Islet of Langerhans (tissue), 1 donor: ENCODE results near the gene PTH1R.
A peak's percentile ranks its signal among the peaks of the same experiment; 100 is the strongest.

Experiments used
- FAIRE-seq: peaks from one replicate; lab custom pipeline; 2011; peaks lifted over from hg19 to GRCh38; lab: Jason Lieb, UNC

The PTH1R gene

GRCh38 chr3:46930945-46931403, 53.5 kb downstream of the PTH1R start:
- FAIRE-seq: no peak

DNA sequence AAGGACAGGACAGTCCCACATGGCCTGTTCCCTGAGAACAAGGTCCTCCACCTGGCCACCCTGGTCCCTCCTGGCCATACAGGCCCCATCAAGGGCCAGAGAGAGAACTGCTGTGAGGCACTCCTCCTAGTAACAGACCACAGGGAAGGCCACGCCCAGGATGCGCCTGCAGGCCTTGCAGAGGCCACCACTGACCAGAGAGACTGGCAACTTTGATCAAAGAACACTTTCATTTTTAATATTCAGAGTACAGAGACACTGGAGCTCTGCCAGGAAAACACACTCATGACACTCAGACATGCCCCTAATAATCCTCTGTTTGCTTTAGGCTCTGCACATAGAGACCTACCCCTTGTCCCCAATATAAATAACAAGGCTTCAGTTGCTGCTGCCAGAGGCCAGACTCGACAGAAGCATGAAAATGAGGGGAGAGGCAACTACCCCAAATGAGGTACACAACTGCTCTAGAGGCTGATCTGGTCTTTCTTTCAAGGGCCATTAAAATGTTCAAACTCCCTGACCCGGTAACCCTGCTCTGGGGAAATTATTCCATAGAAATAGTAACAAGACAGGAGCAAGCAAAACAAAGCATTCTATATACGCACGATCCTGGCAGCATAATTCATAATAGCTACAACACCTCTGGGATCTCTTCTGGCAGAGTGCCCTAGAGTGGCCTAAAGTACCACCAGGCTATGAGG, 54.3 kb downstream of the PTH1R start:
- FAIRE-seq: no peak

GRCh38 chr3:46932455-46933225, 55.1 kb downstream of the PTH1R start:
- no peak for FAIRE-seq

DNA sequence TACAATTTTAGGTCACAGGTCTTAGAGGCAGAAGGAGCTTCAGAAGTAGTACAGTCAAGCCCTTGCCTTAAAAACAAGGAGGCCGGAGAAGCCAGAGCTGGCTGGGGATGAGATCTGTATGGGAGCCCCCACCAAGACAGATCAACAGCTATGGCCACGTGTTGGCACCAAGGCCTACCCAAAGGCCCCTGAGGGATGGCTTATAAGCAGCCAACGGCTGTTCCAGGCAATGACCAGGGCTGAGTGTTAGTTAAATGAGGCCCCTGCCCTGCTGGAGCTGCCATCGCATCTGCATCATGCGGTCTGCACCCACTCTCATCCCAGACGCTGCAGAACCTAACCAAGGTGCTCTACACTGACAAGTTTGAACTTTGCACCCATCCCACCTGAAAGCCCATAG, 55.7 kb downstream of the PTH1R start:
- FAIRE-seq: no peak

DNA sequence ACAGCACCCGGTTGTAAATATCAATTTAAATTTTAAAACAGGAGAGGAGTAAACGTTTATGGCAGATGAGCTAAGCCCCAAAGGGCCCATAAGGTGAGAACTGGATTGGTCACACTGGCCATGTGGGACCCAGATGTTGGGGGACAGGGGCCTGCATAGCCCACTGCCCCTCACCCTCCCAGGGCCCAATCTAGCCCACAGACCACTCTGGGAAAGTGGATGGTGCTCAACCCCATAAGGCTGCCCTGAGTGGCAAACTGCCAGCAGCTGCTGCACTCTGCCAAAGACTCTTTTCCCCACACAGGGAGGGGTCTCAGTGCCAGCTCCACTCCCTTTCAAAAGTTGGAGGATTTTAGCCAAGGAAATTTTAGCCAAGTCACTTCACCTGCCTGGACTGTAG, 56.6 kb downstream of the PTH1R start:
- FAIRE-seq: no peak

DNA sequence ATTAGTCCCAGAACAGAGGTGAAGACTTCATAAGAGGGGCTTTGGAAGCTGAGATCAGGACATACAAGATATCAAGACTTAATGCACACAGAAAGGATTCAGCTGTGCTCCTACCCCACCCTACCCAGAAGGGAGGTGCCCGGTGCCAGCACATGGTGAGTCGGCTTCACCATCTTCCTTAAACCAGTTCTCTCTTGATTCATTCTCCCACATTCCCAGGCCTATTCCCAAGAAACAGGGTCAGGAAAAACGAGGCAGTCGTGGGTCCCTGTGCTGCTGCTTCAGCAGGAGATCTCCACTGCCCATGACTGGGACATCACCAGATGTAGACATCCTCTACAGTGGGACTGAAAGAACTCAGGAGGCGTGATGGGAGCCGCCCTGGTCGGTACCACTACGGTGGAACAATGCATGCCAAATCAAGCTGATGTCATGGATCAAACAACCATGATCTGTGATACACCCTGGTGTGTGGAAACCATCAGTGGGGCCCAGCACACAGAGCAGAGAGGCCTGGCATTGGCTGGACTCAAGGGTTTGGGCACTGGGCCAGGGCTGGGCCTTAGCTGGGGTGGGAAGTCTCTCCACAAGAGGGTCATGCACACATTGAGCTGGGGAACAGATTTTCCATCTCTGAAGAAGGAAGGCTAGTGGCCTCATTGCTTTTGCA, 57.1 kb downstream of the PTH1R start:
- no peak for FAIRE-seq

DNA sequence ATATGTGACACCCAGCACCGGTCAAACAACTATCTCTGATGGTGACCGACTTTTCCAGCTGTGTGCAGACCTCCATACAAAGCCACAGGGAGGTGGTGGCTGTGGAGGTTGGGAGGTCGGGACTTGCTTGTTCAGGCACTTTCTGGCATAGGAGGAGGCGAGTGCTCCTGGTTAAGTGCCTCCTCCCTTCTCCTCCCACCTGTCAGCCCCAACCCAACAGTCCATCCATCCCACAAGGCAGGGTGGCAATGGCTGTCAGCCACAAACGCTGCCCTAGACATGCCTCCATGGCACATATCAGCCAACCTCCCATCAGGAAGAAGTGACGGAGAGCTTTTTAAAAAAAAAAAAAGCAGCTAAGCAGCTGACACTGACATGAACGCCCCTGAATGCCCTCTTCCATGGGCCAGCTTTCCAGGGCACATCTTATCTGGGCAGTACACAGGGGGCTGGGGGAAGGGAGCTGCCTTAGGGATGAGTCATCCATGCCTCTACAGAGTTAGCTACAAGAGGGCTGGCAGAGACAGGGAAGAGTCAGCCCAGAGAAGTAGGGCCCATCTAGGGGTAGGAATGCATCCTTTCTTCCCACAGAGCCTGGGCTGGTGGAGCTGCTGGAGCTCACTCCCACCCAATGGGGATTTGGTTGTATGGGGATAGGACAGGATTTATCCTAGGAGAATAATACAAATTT, 57.8 kb downstream of the PTH1R start:
- FAIRE-seq: peak; percentile 13

DNA sequence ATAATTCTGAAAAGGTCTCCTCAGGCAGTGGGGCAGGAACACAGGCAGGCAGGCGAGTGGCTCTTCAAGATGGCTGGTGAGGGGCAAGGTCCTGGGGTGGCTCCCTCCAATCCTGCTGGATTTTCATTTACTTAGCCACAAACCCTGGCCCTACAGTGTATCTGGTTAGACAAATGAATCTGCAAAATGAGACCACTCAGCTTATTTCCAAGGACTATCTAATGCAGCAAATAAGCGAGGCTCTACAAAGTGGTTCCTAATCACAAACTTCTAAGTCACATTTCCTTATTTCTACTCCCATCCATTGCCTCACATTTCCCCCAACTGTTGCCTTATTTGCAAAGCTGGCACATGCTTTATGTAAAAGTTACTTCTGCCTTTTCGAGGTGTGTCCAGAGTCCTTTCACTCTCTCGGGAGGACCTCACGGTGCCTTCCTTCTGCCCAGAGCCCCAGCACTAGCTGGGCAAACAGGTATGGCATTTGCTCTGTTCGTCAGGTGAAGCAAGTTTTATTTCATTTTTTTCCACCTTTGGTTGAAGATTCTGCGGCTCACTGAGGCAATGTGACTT, 58.6 kb downstream of the PTH1R start:
- no peak for FAIRE-seq

DNA sequence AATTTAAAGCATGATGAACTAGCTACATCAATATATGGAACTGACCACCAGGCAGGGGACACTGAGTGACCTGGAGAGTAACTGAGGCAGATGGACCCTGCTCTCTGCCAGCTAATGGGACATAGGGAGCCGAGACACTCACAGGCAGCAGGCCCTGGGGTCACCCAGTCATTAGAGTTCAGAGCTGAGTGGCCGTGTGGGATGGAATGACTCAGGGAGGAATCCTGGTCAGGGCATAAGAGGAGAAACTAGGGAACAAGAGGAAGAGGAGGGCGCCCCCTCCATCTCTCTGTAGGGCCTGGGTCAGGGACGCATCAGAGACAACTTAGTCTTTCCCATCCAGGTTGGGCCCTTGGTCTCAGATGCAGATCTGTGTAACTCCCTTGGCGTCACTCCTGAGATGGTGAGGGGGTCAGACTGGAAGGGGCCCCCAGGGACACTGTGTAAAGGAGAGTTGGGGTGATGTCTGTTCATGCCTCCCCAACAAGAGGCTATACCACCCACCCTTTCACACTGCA, 59.3 kb downstream of the PTH1R start:
- no peak for FAIRE-seq

- FAIRE-seq: no peak
Observed at GRCh38 chr3:46938118-46938517, 60.6 kb downstream of the PTH1R start.

DNA sequence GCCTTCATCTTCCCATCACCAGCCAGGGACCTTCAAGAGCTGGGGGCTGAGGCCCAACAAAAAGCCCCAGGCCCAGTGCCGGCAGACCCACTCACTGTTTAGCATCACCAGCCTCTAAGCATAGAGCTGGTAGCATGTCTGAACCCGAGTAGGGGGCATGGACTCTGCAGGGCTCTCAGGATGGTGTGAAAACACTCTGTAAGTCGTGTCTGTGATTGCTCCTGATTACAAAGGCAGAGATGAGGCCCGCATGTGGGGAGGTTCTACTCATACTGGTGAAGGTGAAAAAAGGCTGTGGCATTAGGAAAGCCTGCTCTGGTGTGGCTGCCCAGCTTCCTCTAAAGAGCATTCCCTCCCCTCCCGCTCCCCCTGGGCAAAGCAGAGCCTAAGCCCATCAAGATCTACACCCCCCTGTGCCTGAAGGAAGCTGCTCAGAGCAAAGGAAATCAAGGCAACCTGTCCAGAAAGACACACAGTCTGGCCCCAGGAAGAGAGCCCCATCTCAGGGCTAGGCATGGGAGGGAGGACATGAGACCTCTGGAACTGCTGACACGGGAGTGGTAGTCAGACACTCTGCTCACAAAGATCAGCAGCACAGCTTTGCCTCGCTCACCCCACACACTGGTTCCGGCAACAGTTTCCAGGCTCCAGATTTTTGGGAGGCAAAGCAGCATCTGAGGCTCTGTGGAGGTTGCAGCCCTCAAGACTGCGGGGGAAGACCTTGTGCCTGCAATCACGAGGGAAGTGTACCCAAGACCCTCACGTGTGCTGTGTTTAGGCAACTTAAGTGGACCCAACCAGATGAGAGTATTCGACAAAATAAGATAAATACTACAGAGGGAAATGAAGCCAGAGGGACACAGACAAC, 62.3 kb downstream of the PTH1R start:
- FAIRE-seq: no peak

DNA sequence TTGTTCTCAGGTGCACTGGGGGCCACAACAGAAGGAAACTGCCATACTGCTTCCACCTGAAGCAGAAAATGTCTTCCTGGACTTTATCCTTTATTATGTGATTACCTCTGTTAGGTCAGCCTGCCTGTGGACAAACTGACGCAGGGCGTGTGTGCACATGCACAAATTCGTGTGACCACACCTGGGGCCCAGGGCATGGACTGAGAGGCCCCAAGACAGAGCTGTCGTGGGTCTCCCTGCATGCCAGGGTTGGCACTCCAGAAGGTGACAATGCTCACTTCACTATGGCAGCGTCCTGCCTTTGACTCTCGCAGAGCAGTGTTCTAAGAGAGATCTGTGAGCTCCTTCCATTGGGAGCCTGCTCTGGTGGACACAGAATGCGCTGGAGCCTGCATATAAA, 64.6 kb downstream of the PTH1R start:
- no peak for FAIRE-seq

GRCh38 chr3:46942481-46943236, 65.1 kb downstream of the PTH1R start:
- FAIRE-seq: no peak

- peak; percentile 95 for FAIRE-seq
Observed at GRCh38 chr3:46943237-46944187, 66.0 kb downstream of the PTH1R start.

DNA sequence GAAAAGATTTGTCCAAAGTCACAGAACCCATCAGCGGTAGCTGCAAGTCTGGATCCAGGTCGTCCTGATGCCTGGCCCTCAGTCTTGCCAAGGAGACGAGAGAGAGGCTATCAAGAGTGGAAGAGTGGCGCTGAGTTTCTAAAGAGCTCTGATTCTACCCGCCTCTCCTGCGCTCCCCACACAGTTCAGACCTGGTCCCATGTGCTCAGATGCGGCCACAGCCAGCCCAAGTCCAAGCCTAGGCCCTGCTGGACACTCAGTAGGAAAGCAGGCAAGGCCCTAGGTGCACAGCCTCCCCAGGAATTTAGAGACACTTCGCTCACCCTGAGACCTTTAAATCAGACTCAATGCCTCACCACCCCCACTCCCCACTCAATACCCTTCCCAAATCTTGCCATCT, 66.7 kb downstream of the PTH1R start:
- FAIRE-seq: no peak

DNA sequence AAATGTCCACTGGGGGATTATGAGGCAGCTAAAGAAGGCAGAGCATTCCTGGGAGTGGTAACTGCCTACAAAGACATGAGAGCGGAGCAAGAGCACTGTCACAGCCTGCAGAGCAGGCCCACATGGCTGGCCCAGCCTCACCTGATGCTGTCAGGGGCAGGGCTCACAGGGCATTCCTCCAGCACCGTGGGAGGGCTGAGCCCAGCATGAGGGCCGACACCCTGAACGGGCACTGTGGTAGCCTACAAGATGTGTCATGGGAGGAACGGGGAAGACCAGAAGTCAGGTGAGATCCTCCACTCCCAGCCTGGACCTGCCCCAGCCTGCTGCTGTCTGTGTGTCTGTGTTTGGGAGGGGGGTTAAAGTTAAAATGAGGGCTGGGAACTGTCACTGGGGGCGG, 68.9 kb downstream of the PTH1R start:
- FAIRE-seq: no peak

GRCh38 chr3:46946856-46947545, 69.5 kb downstream of the PTH1R start:
- no peak for FAIRE-seq

GRCh38 chr3:46947546-46947901, 70.0 kb downstream of the PTH1R start:
- FAIRE-seq: no peak
